Tibial artery (tissue), 4 donors: Measurements from ENCODE around the gene MMAA.

ENCODE experiments used
- DNase-seq, 2 donors: peaks; one replicate each; pipeline ENCODE4 v3.0.0-alpha.2; 2019
- H3K27ac ChIP-seq, 2 donors: fragments of 200-600 bp; sonication (generic) in 1 of 2; 1 replicate in 1 of 2; 2 replicates in 1 of 2; pipeline ENCODE4 v1.5.1; 2018 to 2019; ENCODE audit warnings: mild to moderate bottlenecking in 1 of 2
- H3K27me3 ChIP-seq, 2 donors: fragments of 200-600 bp; sonication (generic) in 1 of 2; one replicate each; pipeline versions ENCODE4 v1.5.1 to v1.6.0; 2016 to 2019
- H3K36me3 ChIP-seq, 3 donors: fragments of 200-600 bp; sonication (generic) in 2 of 3; one replicate each; pipeline ENCODE4 v1.5.1; 2016 to 2019; ENCODE audit warnings: mild to moderate bottlenecking in 2 of 3
- H3K4me1 ChIP-seq, 4 donors: fragments of 200-600 bp; sonication (generic) in 2 of 4; 1 replicate in 3 of 4; 2 replicates in 1 of 4; pipeline ENCODE4 v1.5.1; 2016 to 2019
- H3K4me3 ChIP-seq, 2 donors: fragments of 200-600 bp; sonication (generic) in 1 of 2; 1 replicate in 1 of 2; 2 replicates in 1 of 2; pipeline ENCODE4 v1.5.1; 2018 to 2019; ENCODE audit warnings: mild to moderate bottlenecking in 2 of 2
- H3K9me3 ChIP-seq, 3 donors: fragments of 200-600 bp; sonication (generic) in 1 of 3; one replicate each; pipeline ENCODE4 v1.5.1; 2016 to 2019
- CTCF ChIP-seq, 2 experiments: fragments of 200-600 bp in 1 of 2; fragments of 450-650 bp in 1 of 2; IDR thresholded peaks; one replicate each; pipeline ENCODE4 v1.5.1; 2017 to 2019; ENCODE audit warnings: antibody characterized with exemption in 2 of 2, mild to moderate bottlenecking in 1 of 2, moderate library complexity in 1 of 2
- intact Hi-C: fragments of 100-400 bp; cut with DNase I; formaldehyde crosslinking; loops from one replicate; pipeline ENCODE4 v1.15.0; 2023; ENCODE audit warnings: low total_unique reads

Gene MMAA

GRCh38 chr4:145703850-145704497, 84.8 kb downstream of the MMAA start:
- H3K27me3 ChIP-seq: no peaks in the 10 kb centered on the region
- no peaks in the 10 kb centered on the region for H3K9me3 ChIP-seq
- intact Hi-C loops: no loop called here
- H3K4me1 ChIP-seq: peaks cover 0 to 6% (median 0%) of the 10 kb centered on the region in 4 donors
- no peak for DNase-seq
- H3K36me3 ChIP-seq: no peaks in the 10 kb centered on the region
- TF ChIP-seq CTCF (IDR thresholded peaks at IDR 0.05): no peak
- H3K4me3 ChIP-seq: no peak overlapping the region
- H3K27ac ChIP-seq: no peak overlapping the region

- no peak overlapping the region for H3K27ac ChIP-seq
- no peak for TF ChIP-seq CTCF (IDR thresholded peaks at IDR 0.05)
- DNase-seq: no peak
- no peaks in the 10 kb centered on the region for H3K27me3 ChIP-seq
- H3K9me3 ChIP-seq: peaks cover 0 to 15% (median 0%) of the 10 kb centered on the region in 3 donors
- H3K4me3 ChIP-seq: no peak overlapping the region
- no peaks in the 10 kb centered on the region for H3K36me3 ChIP-seq
- peaks cover 0 to 6% (median 0%) of the 10 kb centered on the region in 4 donors for H3K4me1 ChIP-seq
- intact Hi-C loops: no loop called here
Observed at GRCh38 chr4:145709336-145709735, 90.2 kb downstream of the MMAA start.
